ENCODE results near the gene NNAT.

NNAT gene

GRCh38 chr20:37567671-37568588 lies 46.9 kb downstream of the NNAT start:
- DNase-seq, result peak; percentile 15

DNA sequence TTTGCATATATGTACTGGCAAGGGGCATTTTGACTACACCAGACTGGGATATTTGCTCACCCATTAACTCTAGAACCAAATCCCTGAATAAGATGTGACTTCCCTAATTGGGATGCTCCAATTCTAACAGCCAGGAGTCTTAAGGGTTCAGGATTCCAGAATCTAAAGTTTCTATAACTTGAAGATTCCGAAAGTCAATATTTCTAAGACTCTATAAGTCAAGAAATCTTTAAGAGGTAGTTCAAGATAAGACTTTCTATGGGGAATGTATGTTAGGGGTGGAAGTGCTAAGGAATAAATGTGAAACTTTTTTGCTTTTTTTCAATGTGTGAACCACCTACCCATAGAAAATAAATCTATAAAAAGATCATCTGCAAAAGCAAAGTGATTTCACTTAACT lies 49.4 kb downstream of the NNAT start:
- DNase-seq, result no peak

DNA sequence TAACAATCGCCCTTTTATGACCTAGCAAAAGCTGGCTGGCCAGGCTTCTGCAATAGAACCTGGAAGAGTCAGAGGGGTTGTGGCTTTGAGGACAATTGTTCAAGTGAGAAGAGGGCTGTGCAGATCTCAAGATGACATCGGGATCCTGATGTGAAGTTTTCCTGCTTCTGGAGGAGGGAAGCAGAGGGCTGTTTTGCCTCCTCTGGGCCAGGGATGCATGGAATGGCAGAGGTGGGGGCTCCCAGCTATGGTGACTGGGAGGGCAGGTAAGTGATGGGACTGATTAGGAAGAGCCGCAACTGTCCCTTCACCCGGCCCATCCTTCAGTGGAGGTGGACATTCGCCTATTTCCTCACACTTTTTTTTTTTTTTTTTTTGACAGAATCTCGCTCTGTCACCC lies 50.0 kb downstream of the NNAT start:
- no peak for DNase-seq
